DND-41 (cell line): ENCODE data around the gene CEP78.

ENCODE experiments used
- EZH2 ChIP-seq: IDR thresholded peaks from 3 replicates; pipeline ENCODE4 v1.6.1; 2012; ENCODE audit warnings: borderline replicate concordance, low read depth, mild to moderate bottlenecking, moderate library complexity, low read length, inconsistent platforms; ENCODE audit not compliant: severe bottlenecking
- TF ChIP-seq, protein P1 (sequence below): IDR thresholded peaks from 2 replicates; pipeline ENCODE4 v1.5.1; 2012; ENCODE audit warnings: borderline replicate concordance, low read length, moderate library complexity, mild to moderate bottlenecking; ENCODE audit not compliant: poor library complexity, severe bottlenecking; ENCODE audit errors: extremely low read depth

GRCh38 chr9:78311075-78311474 lies 75.2 kb downstream of the CEP78 start:
- TF ChIP-seq, protein P1, sequence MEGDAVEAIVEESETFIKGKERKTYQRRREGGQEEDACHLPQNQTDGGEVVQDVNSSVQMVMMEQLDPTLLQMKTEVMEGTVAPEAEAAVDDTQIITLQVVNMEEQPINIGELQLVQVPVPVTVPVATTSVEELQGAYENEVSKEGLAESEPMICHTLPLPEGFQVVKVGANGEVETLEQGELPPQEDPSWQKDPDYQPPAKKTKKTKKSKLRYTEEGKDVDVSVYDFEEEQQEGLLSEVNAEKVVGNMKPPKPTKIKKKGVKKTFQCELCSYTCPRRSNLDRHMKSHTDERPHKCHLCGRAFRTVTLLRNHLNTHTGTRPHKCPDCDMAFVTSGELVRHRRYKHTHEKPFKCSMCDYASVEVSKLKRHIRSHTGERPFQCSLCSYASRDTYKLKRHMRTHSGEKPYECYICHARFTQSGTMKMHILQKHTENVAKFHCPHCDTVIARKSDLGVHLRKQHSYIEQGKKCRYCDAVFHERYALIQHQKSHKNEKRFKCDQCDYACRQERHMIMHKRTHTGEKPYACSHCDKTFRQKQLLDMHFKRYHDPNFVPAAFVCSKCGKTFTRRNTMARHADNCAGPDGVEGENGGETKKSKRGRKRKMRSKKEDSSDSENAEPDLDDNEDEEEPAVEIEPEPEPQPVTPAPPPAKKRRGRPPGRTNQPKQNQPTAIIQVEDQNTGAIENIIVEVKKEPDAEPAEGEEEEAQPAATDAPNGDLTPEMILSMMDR: no peak
- no peak for TF ChIP-seq EZH2
